ENCODE data around the gene FAT4. TPM values are rescaled to one million over a fixed set of nuclear protein-coding genes. Genes with fewer than 3 reads are reported as not detected.

FAT4 gene
- total and polyA plus RNA-seq, 9 of the 15 experiments (the other 6 are each of a cell fraction or from before 2014, with no cell fraction given): 0.01 TPM; not detected in 8

- TF ChIP-seq ZNF696 (CRISPR knock-in tag; conservative IDR thresholded peaks at IDR 0.05): no peak
- no peak for TF ChIP-seq USF2 (CRISPR knock-in tag; IDR thresholded peaks at IDR 0.05)
- no peak for TF ChIP-seq PHB2 (IDR thresholded peaks at IDR 0.05; ENCODE audit: low read depth)
- TF ChIP-seq, protein P1, sequence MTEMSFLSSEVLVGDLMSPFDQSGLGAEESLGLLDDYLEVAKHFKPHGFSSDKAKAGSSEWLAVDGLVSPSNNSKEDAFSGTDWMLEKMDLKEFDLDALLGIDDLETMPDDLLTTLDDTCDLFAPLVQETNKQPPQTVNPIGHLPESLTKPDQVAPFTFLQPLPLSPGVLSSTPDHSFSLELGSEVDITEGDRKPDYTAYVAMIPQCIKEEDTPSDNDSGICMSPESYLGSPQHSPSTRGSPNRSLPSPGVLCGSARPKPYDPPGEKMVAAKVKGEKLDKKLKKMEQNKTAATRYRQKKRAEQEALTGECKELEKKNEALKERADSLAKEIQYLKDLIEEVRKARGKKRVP (CRISPR knock-in tag; IDR thresholded peaks at IDR 0.05): no peak
- TF ChIP-seq BCOR (IDR thresholded peaks at IDR 0.05): no peak
- TF ChIP-seq ETS2 (tag; IDR thresholded peaks at IDR 0.05; ENCODE audit: borderline replicate concordance, poor library complexity, severe bottlenecking): no peak
- no peak for TF ChIP-seq ZNF76 (CRISPR knock-in tag; IDR thresholded peaks at IDR 0.05; ENCODE audit: borderline replicate concordance)
- TF ChIP-seq RCOR1 (IDR thresholded peaks at IDR 0.05; ENCODE audit: borderline replicate concordance in 1 of 2, low read depth in 2 of 2, low read length in 2 of 2): no peak
- no peak for TF ChIP-seq TEAD1 (CRISPR knock-in tag; IDR thresholded peaks at IDR 0.05)
- POLR2A ChIA-PET: no interaction called here
- Histone ChIP-seq H3K36me3 (ENCODE audit: control insufficient read depth, insufficient read depth, low read length) (no peaks in the 10 kb centered on the region), H3K4me3 (no peak overlapping the region), H3K4me2 (ENCODE audit: insufficient read depth, low read length) (no peak overlapping the region), H3K79me2 (ENCODE audit: control insufficient read depth, insufficient read depth, low read length) (no peaks in the 10 kb centered on the region), H4K20me1 (replicated peaks; ENCODE audit: control insufficient read depth, insufficient read depth, low read length) (no peaks in the 10 kb centered on the region), H3K9me3 (replicated peaks; ENCODE audit: control insufficient read depth, insufficient read depth, low read depth, low read length) (no peaks in the 10 kb centered on the region), H3K4me1 (replicated peaks in 1 of 2; ENCODE audit: control insufficient read depth in 2 of 2, insufficient read depth in 2 of 2, low read length in 2 of 2) (peaks cover 0 to 7% of the 10 kb centered on the region in 2 experiments; a peak in 2 of 5 replicates), H3K27me3 (ENCODE audit: control insufficient read depth in 2 of 2, insufficient read depth in 2 of 2, low read length in 2 of 2) (peaks cover 0 to 6% of the 10 kb centered on the region in 2 experiments; a peak in 2 of 5 replicates), H3K9ac (ENCODE audit: insufficient read depth in 1 of 2, low read depth in 2 of 2, low read length in 2 of 2) (no peak overlapping the region), H2AFZ (ENCODE audit: low read depth, low read length) (no peak overlapping the region), H3K27ac (ENCODE audit: extremely low read depth, low read depth, low read length) (no peak overlapping the region), H3K9me1 (ENCODE audit: control insufficient read depth, insufficient read depth, low read length) (no peaks in the 10 kb centered on the region)
- FAIRE-seq (no peak), ATAC-seq (no peak), DNase-seq (ENCODE audit: extremely low read depth in 1 of 4, low spot score in 3 of 4) (no peak)
- intact Hi-C loops (cut with micrococcal nuclease) (no loop called here), in situ Hi-C loops (cut with MboI) (loop anchor here (25.0 kb wide), 1 partner anchor 415 kb away; no protein-coding TSS in a partner anchor)
- CTCF ChIA-PET (ENCODE audit: low intra/inter-chr PET ratio): no interaction called here
- BruUV-seq (replicated peaks): no TSS peak
Measured at GRCh38 chr4:125321709-125322365, 7.1 kb downstream of the FAT4 start.
